Renal cortex interstitium (tissue), 15 donors: ENCODE results near the gene BSPRY. TPM values are rescaled to one million over a fixed set of nuclear protein-coding genes. Genes with fewer than 3 reads are reported as not detected.

ENCODE experiments used
- DNase-seq, 11 donors: peaks; one replicate each; pipeline ENCODE4 v3.0.0-alpha.2; 2013; ENCODE audit warnings: low read depth in 9 of 11, low spot score in 4 of 11; ENCODE audit errors: extremely low read depth in 1 of 11
- long read RNA-seq, 16 experiments: transcript quantifications; one replicate each; lab custom pipeline, GENCODE V29; 2026
- polyA plus RNA-seq, 3 donors: library from polyadenylated mRNA; unstranded; fragments of 120-200 nt; gene quantifications; one replicate each; pipeline ENCODE4 v1.2.1, GENCODE V29; 2013; ENCODE audit not compliant: insufficient read length in 3 of 3

Gene BSPRY
- 1 to 10 TPM; 8.0 to 9.9 (median 8.8) TPM for polyA plus RNA-seq
- long read RNA-seq, donor 1, transcript BSPRY-201 (6 exons, 2,339 nt), result major isoform, 5 of 5 reads
- long read RNA-seq, donor 1, partial matches to known transcripts, result 0 of 5 reads
- long read RNA-seq, donor 1, other reads (novel, unspliced or antisense), result 0 of 5 reads
- long read RNA-seq, donor 2, partial matches to known transcripts, result 0 of 3 reads
- long read RNA-seq, donor 2, other reads (novel, unspliced or antisense), result 0 of 3 reads
- long read RNA-seq, donor 3, partial matches to known transcripts, result 0 of 33 reads
- long read RNA-seq, donor 3, other reads (novel, unspliced or antisense), result 29 of 33 reads
- long read RNA-seq, donor 4, partial matches to known transcripts, result 0 of 3 reads
- long read RNA-seq, donor 4, other reads (novel, unspliced or antisense), result 0 of 3 reads
- long read RNA-seq, donor 5, result 0 reads
- long read RNA-seq, donor 6, partial matches to known transcripts, result 68 of 76 reads
- long read RNA-seq, donor 6, other reads (novel, unspliced or antisense), result 5 of 76 reads
- long read RNA-seq, donor 7, transcript BSPRY-201 (6 exons, 2,339 nt), result major isoform, 5 of 5 reads
- long read RNA-seq, donor 7, partial matches to known transcripts, result 0 of 5 reads
- long read RNA-seq, donor 7, other reads (novel, unspliced or antisense), result 0 of 5 reads
- long read RNA-seq, donor 8, transcript BSPRY-201 (6 exons, 2,339 nt), result major isoform, 8 of 8 reads
- long read RNA-seq, donor 8, partial matches to known transcripts, result 0 of 8 reads
- long read RNA-seq, donor 8, other reads (novel, unspliced or antisense), result 0 of 8 reads
- long read RNA-seq, donor 9, partial matches to known transcripts, result 0 of 4 reads
- long read RNA-seq, donor 9, other reads (novel, unspliced or antisense), result 0 of 4 reads
- long read RNA-seq, donor 10, partial matches to known transcripts, result 0 of 23 reads
- long read RNA-seq, donor 10, other reads (novel, unspliced or antisense), result 21 of 23 reads
- long read RNA-seq, donor 11, transcript BSPRY-201 (6 exons, 2,339 nt), result major isoform, 5 of 24 reads
- long read RNA-seq, donor 11, partial matches to known transcripts, result 0 of 24 reads
- long read RNA-seq, donor 11, other reads (novel, unspliced or antisense), result 19 of 24 reads
- long read RNA-seq, donor 12, partial matches to known transcripts, result 5 of 14 reads
- long read RNA-seq, donor 12, other reads (novel, unspliced or antisense), result 8 of 14 reads
- long read RNA-seq, donor 13, result 0 reads
- long read RNA-seq, donor 14, partial matches to known transcripts, result 6 of 27 reads
- long read RNA-seq, donor 14, other reads (novel, unspliced or antisense), result 20 of 27 reads
- long read RNA-seq, donor 15, result 0 reads
- long read RNA-seq, donor 16, partial matches to known transcripts, result 0 of 2 reads
- long read RNA-seq, donor 16, other reads (novel, unspliced or antisense), result 0 of 2 reads

DNA sequence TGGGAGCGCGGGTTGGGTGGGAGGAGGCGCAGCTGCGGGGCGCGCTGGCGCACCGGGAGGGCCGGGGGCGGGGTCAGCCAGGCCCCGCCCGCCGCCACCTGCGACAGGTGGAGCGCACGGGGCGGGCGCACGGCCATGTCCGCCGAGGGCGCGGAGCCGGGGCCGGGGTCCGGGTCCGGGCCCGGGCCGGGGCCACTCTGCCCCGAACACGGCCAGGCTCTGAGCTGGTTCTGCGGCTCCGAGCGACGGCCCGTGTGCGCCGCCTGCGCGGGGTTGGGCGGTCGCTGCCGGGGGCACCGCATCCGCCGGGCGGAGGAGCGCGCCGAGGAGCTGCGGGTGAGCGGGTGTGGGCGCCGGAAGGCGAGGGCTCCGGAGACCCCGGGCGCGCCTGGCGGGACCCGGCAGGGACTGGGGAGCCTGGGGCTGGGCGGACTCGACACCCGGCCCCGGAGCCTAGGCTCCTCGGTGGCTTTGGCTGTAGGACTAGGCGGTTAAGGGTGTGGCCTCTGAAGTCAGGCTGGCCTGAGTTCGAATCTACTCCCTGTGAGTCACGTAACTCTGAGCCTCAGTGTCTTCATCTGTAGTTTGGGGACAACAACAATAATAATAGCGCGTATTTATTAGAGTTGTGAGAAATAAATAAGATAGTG, at the start of gene BSPRY:
Gene BSPRY (plus strand): TSS at position 97 of the 650 bp plus-strand sequence. CDS start 39 bp downstream, at position 136.
- DNase-seq, result no peak

DNA sequence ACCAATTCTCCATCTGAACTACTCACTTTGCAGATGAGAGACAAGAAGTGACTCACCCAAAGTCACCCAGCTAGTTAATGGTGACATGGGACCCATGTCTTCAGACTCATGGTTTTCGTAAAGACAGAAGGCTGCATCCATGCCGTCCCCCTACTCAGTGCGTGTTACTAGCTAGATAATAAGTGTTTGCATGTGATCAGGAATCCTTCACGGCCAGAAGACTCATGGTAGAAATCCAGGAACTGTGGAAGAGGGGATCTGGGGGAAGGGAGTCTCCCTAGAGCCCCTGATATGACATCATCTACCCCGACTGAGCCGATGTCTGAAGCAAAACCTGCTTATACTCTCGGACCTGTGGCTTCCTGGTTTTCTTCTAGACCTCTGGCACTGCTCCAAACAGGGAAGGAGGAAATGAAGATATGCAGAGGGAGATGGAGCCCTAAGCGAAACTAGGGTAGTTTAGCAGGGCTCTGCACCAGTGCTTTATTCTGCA, 49.5 kb upstream of the BSPRY start:
- peak in 2 of 11 donors; percentile 32 to 57 for DNase-seq

DNA sequence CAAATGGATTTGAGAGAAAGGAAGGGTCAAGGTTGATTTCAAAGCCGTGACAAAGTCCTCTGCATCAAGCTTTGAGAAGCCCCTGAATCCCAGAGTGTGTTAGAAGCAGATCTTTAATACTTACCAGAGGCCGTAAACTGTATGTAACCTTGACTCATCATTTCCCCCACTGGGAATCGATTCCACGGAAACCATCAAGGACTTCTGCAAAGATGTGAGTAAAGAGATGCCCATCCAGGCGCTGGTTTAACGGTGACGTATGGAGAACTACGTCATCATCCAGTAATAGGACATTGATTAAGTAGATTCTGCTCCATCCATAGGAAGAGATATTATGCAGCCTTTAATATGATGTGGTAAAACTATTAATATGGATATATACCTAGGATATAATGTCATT, 47.8 kb upstream of the BSPRY start:
- no peak for DNase-seq

DNA sequence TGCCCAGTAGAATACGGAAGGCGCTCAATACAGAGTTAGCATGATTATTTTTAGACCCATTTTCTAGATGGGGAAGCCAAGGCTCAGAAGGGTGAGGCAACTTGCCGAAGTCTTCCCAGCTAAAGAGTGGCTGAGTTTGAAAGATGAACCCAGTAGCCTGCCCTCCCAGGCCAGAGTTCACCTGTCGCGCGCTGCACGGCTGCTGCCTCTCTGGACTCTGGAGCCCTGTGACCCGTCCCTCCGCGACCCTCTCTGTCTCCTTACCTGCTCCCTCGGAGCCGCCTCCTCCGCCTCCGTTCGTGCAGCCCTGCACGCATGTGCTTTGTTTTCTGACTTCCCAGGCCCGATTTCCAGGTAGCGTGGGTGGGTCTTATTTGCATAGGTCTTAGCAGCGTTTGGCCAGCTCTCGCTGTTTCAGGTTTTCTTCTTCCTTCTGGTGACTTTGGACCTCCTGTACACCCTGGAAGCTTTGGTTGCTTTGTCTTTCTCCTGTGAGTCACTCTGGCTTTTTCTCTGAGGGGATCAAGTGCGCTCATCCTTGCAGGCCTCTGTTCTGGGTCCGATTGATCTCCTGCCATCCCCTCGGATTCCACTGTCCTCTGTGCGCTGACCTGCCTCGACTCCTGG, 46.4 kb upstream of the BSPRY start, which contains the start of gene RNF183:
Gene RNF183 (minus strand): TSS at position 585 of the 627 bp plus-strand sequence. CDS start 5,192 bp downstream, outside the sequence.
- peak in 1 of 11 donors; percentile 24 for DNase-seq

DNA sequence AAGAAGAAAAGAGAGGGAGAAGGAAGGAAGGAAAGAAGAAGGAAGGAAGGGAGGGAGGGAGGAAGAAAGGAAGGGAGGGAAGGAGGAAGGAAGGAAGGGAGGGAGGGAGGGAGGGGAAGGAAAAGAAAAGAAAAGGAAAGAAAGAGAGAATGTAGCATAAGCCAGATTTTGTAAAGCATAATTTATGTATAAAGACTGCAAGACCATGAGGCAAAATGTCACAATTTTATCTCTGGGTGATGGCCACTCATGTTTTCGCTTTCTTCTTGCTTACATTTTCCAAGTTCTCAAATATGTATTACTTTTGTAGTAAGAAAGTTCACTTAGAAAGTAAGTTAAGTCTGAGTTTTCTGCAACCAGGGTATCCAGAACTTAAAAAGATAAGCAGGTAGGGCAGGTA, 42.8 kb upstream of the BSPRY start:
- DNase-seq, result no peak

DNA sequence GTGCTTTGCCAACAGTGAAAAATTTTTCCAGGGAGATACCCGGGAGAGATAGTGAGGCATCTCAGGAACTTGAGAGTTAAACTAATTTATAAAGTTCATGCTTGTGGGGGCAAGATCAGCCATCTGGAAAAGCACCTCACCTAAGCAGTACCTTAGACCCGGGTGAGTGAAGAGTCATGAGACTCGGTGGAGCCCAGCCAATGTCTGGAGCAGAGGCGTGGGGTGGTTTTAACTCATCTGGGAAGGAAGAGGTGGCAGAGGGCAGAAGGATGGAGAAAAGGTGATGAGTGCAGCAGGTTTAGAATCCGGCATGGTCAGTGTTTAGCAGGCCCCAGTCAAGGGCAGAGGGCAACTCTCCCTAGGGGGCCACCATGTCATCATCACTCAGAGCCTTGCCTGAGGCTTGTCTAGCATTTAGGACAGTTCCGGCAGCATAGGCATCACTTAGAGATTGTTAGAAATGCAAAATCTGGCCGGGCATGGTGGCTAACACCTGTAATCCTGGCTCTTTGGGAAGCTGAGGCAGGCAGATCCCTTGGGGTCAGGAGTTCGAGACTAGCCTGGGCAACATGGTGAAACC, 41.9 kb upstream of the BSPRY start:
- DNase-seq, result no peak

DNA sequence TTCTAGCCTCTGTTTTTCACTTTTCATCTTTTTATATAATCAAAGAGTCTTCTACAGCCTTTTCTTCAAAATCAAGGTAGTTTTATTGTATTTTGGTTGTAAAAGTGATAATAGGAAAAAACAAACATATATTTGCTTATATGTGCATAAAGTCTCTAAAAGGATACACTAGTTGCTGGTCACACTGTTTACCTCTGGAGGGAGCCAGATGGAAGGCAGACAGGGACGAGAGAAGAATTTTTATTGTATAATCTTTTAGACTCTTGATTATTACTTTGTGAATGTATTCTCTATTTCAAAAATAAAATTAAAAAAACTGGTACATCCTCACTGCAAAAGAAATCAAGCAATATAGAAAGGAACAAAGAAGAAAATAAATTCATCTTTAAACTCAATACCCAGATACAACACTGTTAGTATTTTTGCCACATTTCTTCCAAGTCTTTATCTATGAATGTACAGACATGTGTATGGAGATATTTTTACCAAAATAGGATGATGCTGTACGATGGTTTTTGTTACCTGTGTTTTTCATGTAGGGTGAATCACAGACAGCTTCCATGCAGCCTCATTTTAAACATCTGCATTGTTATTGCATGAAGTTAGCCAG, 40.0 kb upstream of the BSPRY start:
- no peak for DNase-seq

DNA sequence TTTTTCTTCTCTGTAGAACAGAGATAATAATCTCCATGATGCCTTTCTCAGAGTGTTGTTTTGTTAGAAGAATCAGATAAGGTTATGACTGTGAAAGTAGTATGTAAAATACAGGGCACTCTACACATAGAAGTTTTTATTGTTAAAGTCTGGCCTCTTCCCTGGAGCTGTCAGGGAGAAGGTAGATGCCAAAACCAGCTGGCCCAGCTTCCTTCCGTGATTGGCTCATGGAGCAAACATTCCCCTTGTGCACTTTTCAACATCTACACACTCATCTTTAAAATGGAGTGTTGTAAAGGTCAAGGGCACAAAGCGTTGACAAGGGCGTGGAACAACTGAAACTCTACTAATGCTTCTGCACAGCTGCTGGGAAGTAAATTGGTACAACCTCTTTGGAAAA, 38.8 kb upstream of the BSPRY start:
- no peak for DNase-seq

DNA sequence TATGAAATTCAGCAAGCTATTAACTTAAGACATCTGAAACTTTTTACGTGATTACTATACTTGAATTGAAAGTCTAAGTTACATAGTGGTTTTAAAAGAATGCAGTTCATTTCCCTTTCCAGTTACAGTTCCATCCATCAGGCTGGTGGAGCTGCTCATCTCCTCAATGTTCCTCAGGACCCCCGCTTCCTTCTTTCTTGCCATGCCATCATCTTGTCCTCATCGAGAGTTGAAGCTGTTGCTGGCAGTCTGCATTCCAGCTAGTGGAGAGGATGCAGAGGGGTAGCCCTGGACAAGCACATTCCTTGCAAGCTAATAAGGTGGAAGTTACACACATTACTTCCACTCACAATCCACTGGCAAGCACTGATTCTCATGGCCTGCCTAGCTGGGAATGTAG, 37.4 kb upstream of the BSPRY start:
- no peak for DNase-seq

DNA sequence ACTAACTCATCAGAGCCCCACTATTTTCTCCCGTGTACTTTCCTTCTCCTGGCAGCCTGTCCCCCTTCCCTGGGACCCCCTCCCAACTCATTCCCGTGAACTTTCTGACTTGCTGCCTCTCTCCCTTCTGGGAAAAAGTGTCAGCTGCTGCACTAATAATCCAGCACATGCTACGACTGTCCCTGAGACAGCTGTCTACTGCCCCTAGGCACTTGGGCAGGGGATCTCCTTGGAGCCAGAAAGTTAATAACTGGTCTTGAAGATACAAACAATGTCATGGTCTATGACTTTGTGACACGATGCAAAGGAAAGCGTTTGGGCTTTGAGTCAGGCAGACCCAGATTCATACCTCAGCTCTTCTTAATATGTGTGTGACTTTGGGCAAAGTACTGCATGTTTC, 36.1 kb upstream of the BSPRY start:
- no peak for DNase-seq

DNA sequence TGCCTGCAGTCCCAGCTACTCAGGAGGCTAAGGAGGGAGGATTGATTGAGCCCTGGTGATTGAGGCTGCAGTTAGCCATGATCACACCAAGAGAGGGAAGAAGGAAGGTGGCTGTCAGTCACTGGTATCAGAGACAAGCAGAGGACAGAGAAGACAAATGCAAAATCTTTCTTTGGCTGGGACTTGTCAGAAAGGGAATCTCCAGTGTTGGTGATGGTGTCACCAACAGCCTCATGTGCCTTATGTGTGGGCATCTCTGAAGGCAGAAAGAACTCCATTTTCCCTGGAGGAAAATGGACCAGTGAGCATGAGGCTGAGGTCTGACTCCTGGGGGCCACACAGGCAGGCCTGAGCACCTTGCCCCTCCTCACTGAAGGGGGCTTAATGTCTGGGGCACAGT, 34.1 kb upstream of the BSPRY start:
- DNase-seq, result no peak

DNA sequence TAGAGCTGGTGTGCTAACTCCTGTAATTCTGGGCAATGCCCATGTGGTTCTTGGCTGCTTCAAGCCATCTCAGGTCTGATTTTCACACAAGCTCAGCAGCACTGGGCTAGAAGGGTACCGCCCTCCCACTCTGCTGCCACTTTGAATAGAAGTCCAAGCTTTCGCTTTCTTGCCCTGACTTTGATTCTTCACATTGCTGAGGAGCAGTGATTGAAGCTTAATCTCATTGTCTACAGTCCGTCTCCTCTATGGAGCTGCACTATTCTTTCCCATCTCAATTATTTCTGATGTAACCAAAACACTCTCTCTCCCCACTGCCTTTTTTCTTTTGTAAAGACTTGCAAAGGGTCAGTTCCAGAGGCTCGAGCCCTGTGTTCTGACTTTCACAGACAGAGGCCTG, 33.3 kb upstream of the BSPRY start:
- no peak for DNase-seq

DNA sequence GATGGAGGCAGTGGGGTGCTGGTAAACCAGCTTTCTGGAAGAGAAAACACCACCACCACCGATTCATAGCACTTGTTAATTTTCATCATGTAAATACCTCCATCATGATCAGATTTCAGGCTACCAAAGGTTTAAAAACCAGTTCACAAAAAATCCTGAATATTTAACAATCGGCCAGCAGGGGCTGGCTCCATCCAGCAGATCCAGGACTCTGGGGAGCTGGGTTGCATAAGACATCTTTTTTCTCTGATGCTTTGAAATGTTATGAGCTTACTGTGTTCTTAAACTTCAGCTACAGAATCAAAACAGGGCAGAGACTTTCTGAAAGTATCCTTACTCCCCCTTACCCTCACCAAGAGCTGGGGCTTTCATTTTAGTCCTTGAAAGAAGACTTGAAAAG, 31.6 kb upstream of the BSPRY start:
- DNase-seq, result no peak

DNA sequence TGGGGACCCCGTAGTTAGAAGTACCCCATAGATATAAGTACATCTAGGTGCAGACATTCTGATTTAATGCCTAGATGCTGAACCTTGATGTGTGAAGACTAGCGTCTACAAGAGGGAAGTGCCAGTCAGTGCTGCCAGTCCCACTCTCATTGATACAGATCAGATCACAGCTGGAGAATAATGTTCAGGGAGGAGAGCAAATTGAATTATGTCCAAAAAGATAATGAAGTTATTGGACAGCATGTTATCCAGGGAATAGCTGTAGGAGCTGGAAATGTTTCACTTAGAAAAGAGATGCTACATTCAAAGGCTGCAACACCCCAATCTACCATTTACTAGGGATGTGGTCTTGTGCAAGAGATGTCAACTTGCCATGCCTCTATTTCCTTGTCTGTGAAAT, 30.3 kb upstream of the BSPRY start:
- no peak for DNase-seq

DNA sequence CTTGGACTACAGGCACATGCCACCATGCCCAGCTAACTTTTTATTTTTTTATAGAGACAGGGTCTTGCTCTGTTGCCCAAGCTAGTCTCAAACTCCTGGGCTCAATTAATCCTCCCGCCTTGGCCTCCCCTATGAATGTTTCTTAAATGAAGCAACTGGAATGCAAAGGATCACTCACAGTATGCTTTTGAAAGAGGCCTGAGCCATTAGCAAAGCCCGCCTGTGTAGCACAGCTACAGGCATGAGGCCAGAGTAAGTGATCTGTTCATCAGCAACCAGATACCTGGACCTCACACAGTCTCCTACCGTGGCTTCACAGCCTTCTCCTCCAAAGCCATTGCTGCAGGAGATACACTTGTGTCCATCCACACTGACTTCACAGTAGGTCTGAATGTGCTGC, 29.3 kb upstream of the BSPRY start:
- no peak for DNase-seq

DNA sequence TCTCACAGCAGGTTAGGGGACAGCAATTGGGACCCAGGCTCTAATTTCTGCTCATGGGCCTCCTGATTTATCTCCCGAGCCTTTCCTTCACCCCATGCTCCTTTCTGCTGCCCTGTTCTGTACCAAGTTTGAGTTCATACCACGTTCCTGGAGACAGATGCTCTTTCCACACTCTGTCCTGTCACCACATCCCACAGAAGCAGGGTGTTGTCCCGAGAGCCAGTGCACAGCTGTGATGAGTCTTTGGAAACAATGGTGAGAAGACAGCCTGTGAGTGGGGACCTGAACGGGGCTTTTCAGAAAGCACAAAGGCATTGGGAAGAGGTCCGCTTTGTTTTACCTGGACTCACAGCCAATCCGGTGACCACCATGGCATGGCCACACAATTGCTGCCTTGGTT, 26.7 kb upstream of the BSPRY start:
- DNase-seq, result no peak

DNA sequence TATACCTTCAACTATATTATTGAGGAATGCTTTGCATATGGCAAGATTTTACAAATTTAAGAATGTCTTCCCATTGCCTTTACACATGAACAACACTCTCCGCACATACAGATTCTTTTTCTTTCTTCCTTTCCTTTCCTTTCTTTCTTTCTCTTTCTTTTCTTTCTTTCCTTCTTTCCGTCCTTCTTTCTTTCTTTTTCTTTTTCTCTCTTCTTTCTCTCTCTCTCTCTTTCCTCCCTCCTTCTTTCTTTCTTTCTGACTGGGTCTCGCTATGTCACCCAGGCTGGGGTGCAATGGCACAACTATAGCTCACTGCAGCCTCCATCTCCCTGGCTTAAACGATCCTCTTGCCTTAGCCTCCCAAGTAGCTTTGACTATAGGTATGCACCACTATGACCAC, 23.1 kb upstream of the BSPRY start:
- no peak for DNase-seq
